WTC11 (cell line): ENCODE data around the gene DESI1. TPM values are rescaled to one million over a fixed set of nuclear protein-coding genes. Genes with fewer than 3 reads are reported as not detected.
A peak's percentile ranks its signal among the peaks of the same experiment; 100 is the strongest.

Experiments
- ATAC-seq: fragments of 200-7000 bp; cut with Tn5 transposase; 2 replicates; pipeline ENCODE4 v1.10.0; 2021; ENCODE audit warnings: mild to moderate bottlenecking, moderate library complexity
- CTCF ChIA-PET: fragments of 300-600 bp; sonication (Branson Sonifier 250); formaldehyde crosslinking; loops from one replicate; lab custom pipeline; 2021; ENCODE audit warnings: antibody characterized with exemption; lab: Charles Lee
- POLR2A ChIA-PET: fragments of 350-600 bp; sonication (Branson Sonifier 250); formaldehyde crosslinking; loops from one replicate; lab custom pipeline; 2021; ENCODE audit warnings: antibody characterized with exemption; lab: Charles Lee
- DNase-seq: peaks from one replicate; pipeline ENCODE4 v3.0.0; 2021; ENCODE audit warnings: low spot score
- H3K27ac Mint-ChIP-seq: 2 replicates; pipeline ENCODE4 v1.8.0; 2021; ENCODE audit warnings: mixed read lengths
- H3K27me3 Mint-ChIP-seq: 2 replicates; pipeline ENCODE4 v1.8.0; 2021; ENCODE audit warnings: low read depth, mild to moderate bottlenecking, moderate library complexity, mixed read lengths
- H3K36me3 Mint-ChIP-seq: 2 replicates; pipeline ENCODE4 v1.8.0; 2021; ENCODE audit warnings: mixed read lengths
- H3K4me1 Mint-ChIP-seq: 2 replicates; pipeline ENCODE4 v1.8.0; 2022; ENCODE audit warnings: mixed read lengths
- H3K4me3 Mint-ChIP-seq: 2 replicates; pipeline ENCODE4 v1.8.0; 2021; ENCODE audit warnings: mild to moderate bottlenecking, moderate library complexity, mixed read lengths
- H3K9me3 Mint-ChIP-seq: 2 replicates; pipeline ENCODE4 v1.8.0; 2021; ENCODE audit warnings: mixed read lengths
- GABPB1 ChIP-seq: sonication (generic); formaldehyde crosslinking; IDR thresholded peaks from 2 replicates; pipeline ENCODE4 v1.8.1; 2023; ENCODE audit warnings: mild to moderate bottlenecking, missing genetic modification reagents
- JAZF1 ChIP-seq: fragments of 250-450 bp; sonication (Bioruptor Pico); IDR thresholded peaks from 2 replicates; pipeline ENCODE4 v1.9.0; 2021; ENCODE audit warnings: moderate library complexity, mild to moderate bottlenecking, inconsistent platforms
- MXD4 ChIP-seq: fragments of 250-450 bp; sonication (Bioruptor Pico); IDR thresholded peaks from 2 replicates; pipeline ENCODE4 v1.8.0; 2021; ENCODE audit warnings: mild to moderate bottlenecking, moderate library complexity, borderline replicate concordance
- MYBL2 ChIP-seq: sonication (generic); formaldehyde crosslinking; IDR thresholded peaks from 2 replicates; pipeline ENCODE4 v1.8.1; 2023; ENCODE audit warnings: mild to moderate bottlenecking, moderate library complexity, missing genetic modification reagents
- NFE2L1 ChIP-seq: sonication (generic); formaldehyde crosslinking; IDR thresholded peaks from 2 replicates; pipeline ENCODE4 v1.8.1; 2023; ENCODE audit warnings: missing genetic modification reagents
- NR3C1 ChIP-seq: sonication (generic); formaldehyde crosslinking; conservative IDR thresholded peaks from 2 replicates; pipeline ENCODE4 v1.8.1; 2023; ENCODE audit warnings: low read depth, mild to moderate bottlenecking, missing genetic modification reagents
- OVOL2 ChIP-seq: fragments of 250-450 bp; sonication (Bioruptor Pico); IDR thresholded peaks from 2 replicates; pipeline ENCODE4 v1.9.0; 2021; ENCODE audit warnings: mild to moderate bottlenecking, borderline replicate concordance
- RELA ChIP-seq: sonication (generic); formaldehyde crosslinking; IDR thresholded peaks from 2 replicates; pipeline ENCODE4 v1.8.1; 2022; ENCODE audit warnings: missing genetic modification reagents, mild to moderate bottlenecking, borderline replicate concordance
- RORB ChIP-seq: fragments of 250-450 bp; sonication (Bioruptor Pico); IDR thresholded peaks from 2 replicates; pipeline ENCODE4 v1.9.0; 2021; ENCODE audit warnings: mild to moderate bottlenecking
- SMAD4 ChIP-seq: sonication (generic); formaldehyde crosslinking; IDR thresholded peaks from 2 replicates; pipeline ENCODE4 v1.8.0; 2022; ENCODE audit warnings: mild to moderate bottlenecking, missing genetic modification reagents
- SOX15 ChIP-seq: fragments of 250-450 bp; sonication (Bioruptor Pico); IDR thresholded peaks from 2 replicates; pipeline ENCODE4 v1.9.0; 2021; ENCODE audit warnings: mild to moderate bottlenecking
- TCF7 ChIP-seq: sonication (generic); formaldehyde crosslinking; IDR thresholded peaks from 2 replicates; pipeline ENCODE4 v1.8.0; 2022; ENCODE audit warnings: mild to moderate bottlenecking, low read depth, missing genetic modification reagents, moderate library complexity
- TEAD1 ChIP-seq: sonication (generic); formaldehyde crosslinking; IDR thresholded peaks from 2 replicates; pipeline ENCODE4 v1.8.0; 2022; ENCODE audit warnings: mild to moderate bottlenecking, missing genetic modification reagents
- ZNF396 ChIP-seq: fragments of 250-450 bp; sonication (Bioruptor Pico); IDR thresholded peaks from 2 replicates; pipeline ENCODE4 v1.8.0; 2021; ENCODE audit warnings: mild to moderate bottlenecking, moderate library complexity, borderline replicate concordance
- total RNA-seq: library from RNA; stranded (reverse); gene quantifications from 3 replicates; pipeline ENCODE4 v1.2.3, GENCODE V29; 2021
- TF ChIP-seq, protein P1 (sequence below): sonication (generic); formaldehyde crosslinking; IDR thresholded peaks from 2 replicates; pipeline ENCODE4 v1.8.1; 2022; ENCODE audit warnings: mild to moderate bottlenecking, moderate library complexity, missing genetic modification reagents
- TF ChIP-seq, protein P2 (sequence below): sonication (generic); formaldehyde crosslinking; IDR thresholded peaks from 2 replicates; pipeline ENCODE4 v1.8.1; 2022; ENCODE audit warnings: mild to moderate bottlenecking, missing genetic modification reagents, moderate library complexity, borderline replicate concordance
- TF ChIP-seq, protein P3 (sequence below): sonication (generic); formaldehyde crosslinking; IDR thresholded peaks from 2 replicates; pipeline ENCODE4 v1.8.0; 2022; ENCODE audit warnings: mild to moderate bottlenecking, missing genetic modification reagents
- TF ChIP-seq, protein P4 (sequence below): fragments of 250-450 bp; sonication (Bioruptor Pico); IDR thresholded peaks from 2 replicates; pipeline ENCODE4 v1.9.0; 2021; ENCODE audit warnings: moderate library complexity, mild to moderate bottlenecking, inconsistent platforms, borderline replicate concordance
- TF ChIP-seq, protein P5 (sequence below): sonication (generic); formaldehyde crosslinking; conservative IDR thresholded peaks from 2 replicates; pipeline ENCODE4 v1.8.1; 2023; ENCODE audit warnings: mild to moderate bottlenecking, low read depth, missing genetic modification reagents, moderate library complexity
- TF ChIP-seq, protein P6 (sequence below): sonication (generic); formaldehyde crosslinking; IDR thresholded peaks from 2 replicates; pipeline ENCODE4 v1.8.0; 2023; ENCODE audit warnings: missing genetic modification reagents
- TF ChIP-seq, protein P7 (sequence below): fragments of 250-450 bp; sonication (Bioruptor Pico); conservative IDR thresholded peaks from 2 replicates; pipeline ENCODE4 v1.9.0; 2021; ENCODE audit warnings: mild to moderate bottlenecking

The DESI1 gene
- total RNA-seq, 1 experiment from 2014 or later, result 32.2 TPM

DNA sequence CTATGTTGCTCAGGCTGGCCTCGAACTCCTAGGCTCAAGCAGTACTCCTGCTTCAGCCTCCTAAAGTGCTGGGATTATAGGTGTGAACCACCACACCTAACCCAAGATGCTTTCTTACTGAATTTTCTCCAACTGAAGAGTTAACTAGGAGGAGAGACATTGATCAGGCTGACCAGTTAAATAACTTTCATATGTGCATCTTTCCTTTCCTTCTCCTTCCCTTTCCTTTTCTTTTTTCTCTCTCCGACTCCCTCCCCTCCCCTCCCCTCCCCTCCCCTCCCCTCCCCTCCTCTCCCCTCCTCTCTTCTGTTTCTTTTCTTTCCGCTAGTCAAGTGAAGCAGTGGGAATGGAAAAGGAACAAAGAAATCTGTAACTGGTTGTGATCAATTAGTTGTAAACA, 26.9 kb upstream of the DESI1 start:
- Mint-ChIP-seq H3K9me3 (no peaks in the 10 kb centered on the region), H3K27ac (no peak overlapping the region), H3K4me1 (no peaks in the 10 kb centered on the region), H3K27me3 (no peaks in the 10 kb centered on the region)
- CTCF ChIA-PET, result no interaction called here
- no peak for DNase-seq
- no peak for TF ChIP-seq NR3C1
- TF ChIP-seq SMAD4, result no peak
- TF ChIP-seq, protein P1, sequence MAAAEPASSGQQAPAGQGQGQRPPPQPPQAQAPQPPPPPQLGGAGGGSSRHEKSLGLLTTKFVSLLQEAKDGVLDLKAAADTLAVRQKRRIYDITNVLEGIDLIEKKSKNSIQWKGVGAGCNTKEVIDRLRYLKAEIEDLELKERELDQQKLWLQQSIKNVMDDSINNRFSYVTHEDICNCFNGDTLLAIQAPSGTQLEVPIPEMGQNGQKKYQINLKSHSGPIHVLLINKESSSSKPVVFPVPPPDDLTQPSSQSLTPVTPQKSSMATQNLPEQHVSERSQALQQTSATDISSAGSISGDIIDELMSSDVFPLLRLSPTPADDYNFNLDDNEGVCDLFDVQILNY (CRISPR knock-in tag), result no peak
- no peak for TF ChIP-seq OVOL2 (CRISPR knock-in tag)
- no peak for TF ChIP-seq ZNF396 (CRISPR knock-in tag)
- TF ChIP-seq TCF7 (CRISPR knock-in tag), result no peak
- no peak for TF ChIP-seq RORB
- no peak for TF ChIP-seq NFE2L1 (CRISPR knock-in tag)
- TF ChIP-seq, protein P2, sequence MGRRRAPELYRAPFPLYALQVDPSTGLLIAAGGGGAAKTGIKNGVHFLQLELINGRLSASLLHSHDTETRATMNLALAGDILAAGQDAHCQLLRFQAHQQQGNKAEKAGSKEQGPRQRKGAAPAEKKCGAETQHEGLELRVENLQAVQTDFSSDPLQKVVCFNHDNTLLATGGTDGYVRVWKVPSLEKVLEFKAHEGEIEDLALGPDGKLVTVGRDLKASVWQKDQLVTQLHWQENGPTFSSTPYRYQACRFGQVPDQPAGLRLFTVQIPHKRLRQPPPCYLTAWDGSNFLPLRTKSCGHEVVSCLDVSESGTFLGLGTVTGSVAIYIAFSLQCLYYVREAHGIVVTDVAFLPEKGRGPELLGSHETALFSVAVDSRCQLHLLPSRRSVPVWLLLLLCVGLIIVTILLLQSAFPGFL, result no peak
- TF ChIP-seq JAZF1, result no peak
- TF ChIP-seq, protein P3, sequence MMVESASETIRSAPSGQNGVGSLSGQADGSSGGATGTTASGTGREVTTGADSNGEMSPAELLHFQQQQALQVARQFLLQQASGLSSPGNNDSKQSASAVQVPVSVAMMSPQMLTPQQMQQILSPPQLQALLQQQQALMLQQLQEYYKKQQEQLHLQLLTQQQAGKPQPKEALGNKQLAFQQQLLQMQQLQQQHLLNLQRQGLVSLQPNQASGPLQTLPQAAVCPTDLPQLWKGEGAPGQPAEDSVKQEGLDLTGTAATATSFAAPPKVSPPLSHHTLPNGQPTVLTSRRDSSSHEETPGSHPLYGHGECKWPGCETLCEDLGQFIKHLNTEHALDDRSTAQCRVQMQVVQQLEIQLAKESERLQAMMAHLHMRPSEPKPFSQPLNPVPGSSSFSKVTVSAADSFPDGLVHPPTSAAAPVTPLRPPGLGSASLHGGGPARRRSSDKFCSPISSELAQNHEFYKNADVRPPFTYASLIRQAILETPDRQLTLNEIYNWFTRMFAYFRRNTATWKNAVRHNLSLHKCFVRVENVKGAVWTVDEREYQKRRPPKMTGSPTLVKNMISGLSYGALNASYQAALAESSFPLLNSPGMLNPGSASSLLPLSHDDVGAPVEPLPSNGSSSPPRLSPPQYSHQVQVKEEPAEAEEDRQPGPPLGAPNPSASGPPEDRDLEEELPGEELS, result no peak
- TF ChIP-seq SOX15 (CRISPR knock-in tag), result no peak
- TF ChIP-seq, all 79 proteins: peak for 0
- Mint-ChIP-seq H3K36me3 (peaks cover 65% of the 10 kb centered on the region), H3K4me3 (no peak overlapping the region)
- POLR2A ChIA-PET, result no interaction called here
- no peak for ATAC-seq

DNA sequence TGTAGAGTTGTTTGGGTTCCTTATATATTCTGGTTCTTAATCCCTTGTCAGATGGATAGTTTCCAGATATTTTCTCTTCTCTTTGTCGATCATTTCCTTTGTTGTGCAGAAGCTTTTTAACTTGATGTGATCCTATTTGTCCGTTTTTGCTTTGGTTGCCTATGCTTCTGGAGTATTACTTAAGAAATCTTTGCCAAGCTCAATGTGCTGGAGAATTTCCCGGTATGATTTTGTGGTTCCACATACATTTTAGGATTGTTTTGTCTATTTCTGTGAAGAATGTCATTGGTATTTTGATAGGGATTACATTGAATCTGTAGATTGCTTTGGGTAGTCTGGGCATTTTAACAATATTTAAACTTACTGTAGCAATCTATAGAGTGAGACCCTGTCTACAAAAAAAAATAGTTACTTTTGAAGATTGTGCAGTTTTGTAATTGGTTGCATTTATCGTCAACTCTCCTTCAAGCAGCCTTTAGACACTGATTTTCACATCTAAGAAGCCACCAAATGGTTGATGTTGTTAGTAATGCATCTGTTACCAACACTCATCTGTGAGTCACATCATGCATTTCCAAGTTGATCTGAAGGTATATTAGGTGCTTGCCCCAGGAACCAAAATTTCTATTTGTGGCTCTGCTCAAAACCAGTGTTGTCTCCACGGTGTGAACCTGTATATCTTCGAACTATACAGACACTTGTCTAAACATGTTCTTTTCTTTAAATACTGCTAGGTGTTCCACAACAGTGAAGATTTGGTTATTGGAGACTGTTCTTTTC, 21.7 kb upstream of the DESI1 start:
- peaks cover 67% of the 10 kb centered on the region for H3K36me3 Mint-ChIP-seq
- DNase-seq (no peak), ATAC-seq (no peak)
- ChIA-PET CTCF (interaction anchor here (0.6 kb wide), 1 partner anchor 24 kb away, joined by 3 read pairs; no protein-coding TSS in a partner anchor), POLR2A (no interaction called here)
- peak overlapping the region; percentile 37 for H3K27ac Mint-ChIP-seq
- no peak overlapping the region for H3K4me3 Mint-ChIP-seq
- no peaks in the 10 kb centered on the region for H3K4me1 Mint-ChIP-seq
- no peaks in the 10 kb centered on the region for H3K9me3 Mint-ChIP-seq
- TF ChIP-seq MYBL2 (no peak), RELA (CRISPR knock-in tag) (no peak), OVOL2 (CRISPR knock-in tag) (no peak), GABPB1 (no peak), NFE2L1 (CRISPR knock-in tag) (no peak), TEAD1 (CRISPR knock-in tag) (no peak), MXD4 (CRISPR knock-in tag) (no peak)
- TF ChIP-seq, protein P4, sequence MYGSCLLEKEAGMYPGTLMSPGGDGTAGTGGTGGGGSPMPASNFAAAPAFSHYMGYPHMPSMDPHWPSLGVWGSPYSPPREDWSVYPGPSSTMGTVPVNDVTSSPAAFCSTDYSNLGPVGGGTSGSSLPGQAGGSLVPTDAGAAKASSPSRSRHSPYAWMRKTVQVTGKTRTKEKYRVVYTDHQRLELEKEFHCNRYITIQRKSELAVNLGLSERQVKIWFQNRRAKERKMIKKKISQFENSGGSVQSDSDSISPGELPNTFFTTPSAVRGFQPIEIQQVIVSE (CRISPR knock-in tag), result no peak
- TF ChIP-seq, protein P5, sequence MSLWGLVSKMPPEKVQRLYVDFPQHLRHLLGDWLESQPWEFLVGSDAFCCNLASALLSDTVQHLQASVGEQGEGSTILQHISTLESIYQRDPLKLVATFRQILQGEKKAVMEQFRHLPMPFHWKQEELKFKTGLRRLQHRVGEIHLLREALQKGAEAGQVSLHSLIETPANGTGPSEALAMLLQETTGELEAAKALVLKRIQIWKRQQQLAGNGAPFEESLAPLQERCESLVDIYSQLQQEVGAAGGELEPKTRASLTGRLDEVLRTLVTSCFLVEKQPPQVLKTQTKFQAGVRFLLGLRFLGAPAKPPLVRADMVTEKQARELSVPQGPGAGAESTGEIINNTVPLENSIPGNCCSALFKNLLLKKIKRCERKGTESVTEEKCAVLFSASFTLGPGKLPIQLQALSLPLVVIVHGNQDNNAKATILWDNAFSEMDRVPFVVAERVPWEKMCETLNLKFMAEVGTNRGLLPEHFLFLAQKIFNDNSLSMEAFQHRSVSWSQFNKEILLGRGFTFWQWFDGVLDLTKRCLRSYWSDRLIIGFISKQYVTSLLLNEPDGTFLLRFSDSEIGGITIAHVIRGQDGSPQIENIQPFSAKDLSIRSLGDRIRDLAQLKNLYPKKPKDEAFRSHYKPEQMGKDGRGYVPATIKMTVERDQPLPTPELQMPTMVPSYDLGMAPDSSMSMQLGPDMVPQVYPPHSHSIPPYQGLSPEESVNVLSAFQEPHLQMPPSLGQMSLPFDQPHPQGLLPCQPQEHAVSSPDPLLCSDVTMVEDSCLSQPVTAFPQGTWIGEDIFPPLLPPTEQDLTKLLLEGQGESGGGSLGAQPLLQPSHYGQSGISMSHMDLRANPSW (CRISPR knock-in tag), result no peak
- TF ChIP-seq, protein P6, sequence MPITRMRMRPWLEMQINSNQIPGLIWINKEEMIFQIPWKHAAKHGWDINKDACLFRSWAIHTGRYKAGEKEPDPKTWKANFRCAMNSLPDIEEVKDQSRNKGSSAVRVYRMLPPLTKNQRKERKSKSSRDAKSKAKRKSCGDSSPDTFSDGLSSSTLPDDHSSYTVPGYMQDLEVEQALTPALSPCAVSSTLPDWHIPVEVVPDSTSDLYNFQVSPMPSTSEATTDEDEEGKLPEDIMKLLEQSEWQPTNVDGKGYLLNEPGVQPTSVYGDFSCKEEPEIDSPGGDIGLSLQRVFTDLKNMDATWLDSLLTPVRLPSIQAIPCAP (CRISPR knock-in tag), result no peak
- TF ChIP-seq, protein P7, sequence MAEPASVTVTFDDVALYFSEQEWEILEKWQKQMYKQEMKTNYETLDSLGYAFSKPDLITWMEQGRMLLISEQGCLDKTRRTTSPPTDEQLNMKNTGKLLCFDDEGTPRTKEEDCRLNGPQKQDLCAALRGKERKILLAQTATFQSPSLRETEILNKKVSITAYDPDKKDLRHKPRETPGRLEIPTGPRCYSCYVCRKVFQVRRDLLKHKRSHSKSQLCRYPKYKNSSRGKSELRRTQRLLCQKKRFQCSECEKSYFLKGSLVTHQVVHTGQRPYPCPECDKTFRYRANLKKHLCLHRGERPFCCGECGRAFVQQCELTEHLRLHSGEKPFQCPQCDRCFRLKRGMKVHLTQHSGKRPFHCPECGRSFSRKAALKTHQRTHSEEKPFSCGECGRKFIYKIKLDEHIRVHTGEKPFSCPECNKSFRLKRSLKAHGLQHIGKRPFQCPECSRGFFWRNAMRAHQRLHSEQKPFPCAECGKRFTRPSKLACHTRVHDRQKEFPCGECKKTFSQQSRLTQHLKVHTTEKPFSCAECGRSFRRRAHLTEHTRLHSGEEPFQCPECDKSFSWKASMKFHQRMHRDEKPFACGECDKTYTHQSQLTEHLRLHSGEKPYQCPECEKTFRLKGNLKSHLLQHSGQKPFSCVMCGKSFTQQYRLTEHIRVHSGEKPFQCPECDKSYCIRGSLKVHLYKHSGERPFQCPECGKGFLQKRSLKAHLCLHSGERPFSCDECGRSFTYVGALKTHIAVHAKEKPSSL (CRISPR knock-in tag), result no peak
- TF ChIP-seq, all 79 proteins: peak for 0
- H3K27me3 Mint-ChIP-seq, result no peaks in the 10 kb centered on the region
